WTC11 (cell line): ENCODE data around the gene ZNF362.

ENCODE experiments used
- CTCF ChIP-seq: fragments of 200-600 bp; IDR thresholded peaks from 2 replicates; pipeline ENCODE4 v1.8.0; 2022; ENCODE audit warnings: antibody characterized with exemption
- GABPB1 ChIP-seq: sonication (generic); formaldehyde crosslinking; IDR thresholded peaks from 2 replicates; pipeline ENCODE4 v1.8.1; 2023; ENCODE audit warnings: mild to moderate bottlenecking, missing genetic modification reagents
- JUN ChIP-seq: sonication (generic); formaldehyde crosslinking; IDR thresholded peaks from 2 replicates; pipeline ENCODE4 v1.8.0; 2023; ENCODE audit warnings: mild to moderate bottlenecking, missing genetic modification reagents
- MAX ChIP-seq: sonication (generic); formaldehyde crosslinking; IDR thresholded peaks from 2 replicates; pipeline ENCODE4 v1.8.0; 2022; ENCODE audit warnings: mild to moderate bottlenecking, missing genetic modification reagents
- TCF7 ChIP-seq: sonication (generic); formaldehyde crosslinking; IDR thresholded peaks from 2 replicates; pipeline ENCODE4 v1.8.0; 2022; ENCODE audit warnings: mild to moderate bottlenecking, low read depth, missing genetic modification reagents, moderate library complexity
- TEAD4 ChIP-seq: sonication (generic); formaldehyde crosslinking; IDR thresholded peaks from 2 replicates; pipeline ENCODE4 v1.8.0; 2022; ENCODE audit warnings: mild to moderate bottlenecking, missing genetic modification reagents

- no peak for TF ChIP-seq CTCF
- TF ChIP-seq JUN (CRISPR knock-in tag) = no peak
- TF ChIP-seq TCF7 = no peak
- no peak for TF ChIP-seq MAX
- TF ChIP-seq GABPB1 (CRISPR knock-in tag) = no peak
- TF ChIP-seq TEAD4 (CRISPR knock-in tag) = no peak
These were observed 14.1 kb downstream of the ZNF362 start for GRCh38 chr1:33270379-33270778.
